Measurements from ENCODE around the gene PML.

GRCh38 chr15:73952171-73952912 is 42.2 kb upstream of the PML start:
- TF ChIP-seq POLR2A (IDR thresholded peaks at IDR 0.05) (no peak), EP300 (IDR thresholded peaks at IDR 0.05) (no peak)
- TF ChIP-seq, protein P1, sequence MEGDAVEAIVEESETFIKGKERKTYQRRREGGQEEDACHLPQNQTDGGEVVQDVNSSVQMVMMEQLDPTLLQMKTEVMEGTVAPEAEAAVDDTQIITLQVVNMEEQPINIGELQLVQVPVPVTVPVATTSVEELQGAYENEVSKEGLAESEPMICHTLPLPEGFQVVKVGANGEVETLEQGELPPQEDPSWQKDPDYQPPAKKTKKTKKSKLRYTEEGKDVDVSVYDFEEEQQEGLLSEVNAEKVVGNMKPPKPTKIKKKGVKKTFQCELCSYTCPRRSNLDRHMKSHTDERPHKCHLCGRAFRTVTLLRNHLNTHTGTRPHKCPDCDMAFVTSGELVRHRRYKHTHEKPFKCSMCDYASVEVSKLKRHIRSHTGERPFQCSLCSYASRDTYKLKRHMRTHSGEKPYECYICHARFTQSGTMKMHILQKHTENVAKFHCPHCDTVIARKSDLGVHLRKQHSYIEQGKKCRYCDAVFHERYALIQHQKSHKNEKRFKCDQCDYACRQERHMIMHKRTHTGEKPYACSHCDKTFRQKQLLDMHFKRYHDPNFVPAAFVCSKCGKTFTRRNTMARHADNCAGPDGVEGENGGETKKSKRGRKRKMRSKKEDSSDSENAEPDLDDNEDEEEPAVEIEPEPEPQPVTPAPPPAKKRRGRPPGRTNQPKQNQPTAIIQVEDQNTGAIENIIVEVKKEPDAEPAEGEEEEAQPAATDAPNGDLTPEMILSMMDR (IDR thresholded peaks at IDR 0.05) = no peak

All from tibial nerve (tissue), 4 donors.